ENCODE measurements around the gene CDRT4. TPM values are rescaled to one million over a fixed set of nuclear protein-coding genes. Genes with fewer than 3 reads are reported as not detected.

The CDRT4 gene
- total RNA-seq, 1 donor: 2.9 TPM

GRCh38 chr17:15411384-15412198 is 55.8 kb downstream of the CDRT4 start:
- TF ChIP-seq, protein P1, sequence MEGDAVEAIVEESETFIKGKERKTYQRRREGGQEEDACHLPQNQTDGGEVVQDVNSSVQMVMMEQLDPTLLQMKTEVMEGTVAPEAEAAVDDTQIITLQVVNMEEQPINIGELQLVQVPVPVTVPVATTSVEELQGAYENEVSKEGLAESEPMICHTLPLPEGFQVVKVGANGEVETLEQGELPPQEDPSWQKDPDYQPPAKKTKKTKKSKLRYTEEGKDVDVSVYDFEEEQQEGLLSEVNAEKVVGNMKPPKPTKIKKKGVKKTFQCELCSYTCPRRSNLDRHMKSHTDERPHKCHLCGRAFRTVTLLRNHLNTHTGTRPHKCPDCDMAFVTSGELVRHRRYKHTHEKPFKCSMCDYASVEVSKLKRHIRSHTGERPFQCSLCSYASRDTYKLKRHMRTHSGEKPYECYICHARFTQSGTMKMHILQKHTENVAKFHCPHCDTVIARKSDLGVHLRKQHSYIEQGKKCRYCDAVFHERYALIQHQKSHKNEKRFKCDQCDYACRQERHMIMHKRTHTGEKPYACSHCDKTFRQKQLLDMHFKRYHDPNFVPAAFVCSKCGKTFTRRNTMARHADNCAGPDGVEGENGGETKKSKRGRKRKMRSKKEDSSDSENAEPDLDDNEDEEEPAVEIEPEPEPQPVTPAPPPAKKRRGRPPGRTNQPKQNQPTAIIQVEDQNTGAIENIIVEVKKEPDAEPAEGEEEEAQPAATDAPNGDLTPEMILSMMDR (IDR thresholded peaks at IDR 0.05; ENCODE audit: insufficient read depth, low read length): no peak
- peak; percentile 79 for DNase-seq (ENCODE audit: low read depth)

DNA sequence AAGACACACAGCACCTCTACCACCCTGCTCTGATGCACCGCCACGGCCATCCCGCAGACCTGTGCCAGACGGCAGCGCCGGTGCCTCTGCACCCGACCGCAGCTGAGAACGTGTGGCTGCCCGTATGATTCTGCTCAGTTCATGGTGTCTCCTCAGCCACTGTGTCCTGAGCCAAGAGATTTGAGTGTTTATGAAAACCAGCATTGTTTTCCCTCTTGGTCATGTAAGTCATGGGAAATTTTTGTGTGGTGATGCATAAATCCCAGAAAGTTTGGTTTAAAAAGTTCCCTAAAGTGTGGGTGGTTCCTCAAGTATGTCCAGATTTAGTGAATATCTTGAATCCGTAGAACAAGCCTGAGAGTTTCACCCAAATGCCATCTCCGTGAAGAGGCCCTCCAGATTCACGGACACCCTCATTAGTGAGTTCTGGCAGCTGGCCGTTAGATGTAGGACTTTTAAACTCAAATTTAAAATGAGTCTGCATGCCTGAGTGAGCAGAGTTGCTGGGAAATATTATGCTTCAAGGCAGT is 57.6 kb downstream of the CDRT4 start:
- H3K4me3 ChIP-seq (ENCODE audit: low read depth, low read length): peak overlapping the region; percentile 60
- TF ChIP-seq, protein P1 (IDR thresholded peaks at IDR 0.05; ENCODE audit: insufficient read depth, low read length): no peak
- peak; percentile 98 for DNase-seq (ENCODE audit: low read depth)

More at GRCh38 chr17:15411384-15412198, 55.8 kb downstream of the CDRT4 start:
- peak overlapping the region; percentile 1 for H3K4me3 ChIP-seq (ENCODE audit: low read depth, low read length)

- no peak overlapping the region for H3K4me3 ChIP-seq (ENCODE audit: low read depth, low read length)
- DNase-seq (ENCODE audit: low read depth): no peak
Measured at GRCh38 chr17:15408803-15409202, 58.6 kb downstream of the CDRT4 start.

GRCh38 chr17:15406081-15406480 is 61.3 kb downstream of the CDRT4 start:
- TF ChIP-seq, protein P1 (IDR thresholded peaks at IDR 0.05; ENCODE audit: insufficient read depth, low read length): no peak
- no peak for DNase-seq (ENCODE audit: low read depth)
- H3K4me3 ChIP-seq (ENCODE audit: low read depth, low read length): no peak overlapping the region

More at GRCh38 chr17:15408803-15409202, 58.6 kb downstream of the CDRT4 start:
- TF ChIP-seq, protein P1 (IDR thresholded peaks at IDR 0.05; ENCODE audit: insufficient read depth, low read length): no peak

DNA sequence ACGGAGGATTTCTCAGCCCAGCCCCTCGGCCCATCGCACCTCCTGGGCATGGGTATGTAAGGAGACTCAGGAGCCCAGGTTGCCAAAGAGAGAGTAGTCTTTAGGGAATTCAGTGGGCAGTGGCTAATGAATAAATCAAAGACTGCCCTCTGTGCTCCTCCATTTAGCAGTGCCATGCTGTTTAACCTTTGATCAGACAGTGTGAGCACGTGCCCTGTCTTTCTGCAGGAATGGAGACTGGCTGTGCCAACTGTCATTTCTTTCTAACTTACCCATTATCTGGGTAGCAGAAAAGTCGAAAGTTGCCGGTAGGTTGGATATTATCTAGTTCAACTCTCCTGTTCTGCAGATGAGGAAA is 62.4 kb downstream of the CDRT4 start:
- TF ChIP-seq, protein P1 (IDR thresholded peaks at IDR 0.05; ENCODE audit: insufficient read depth, low read length): no peak
- no peak overlapping the region for H3K4me3 ChIP-seq (ENCODE audit: low read depth, low read length)
- DNase-seq (ENCODE audit: low read depth): no peak

- peak; percentile 66 for DNase-seq (ENCODE audit: low read depth)
- no peak overlapping the region for H3K4me3 ChIP-seq (ENCODE audit: low read depth, low read length)
- TF ChIP-seq, protein P1 (IDR thresholded peaks at IDR 0.05; ENCODE audit: insufficient read depth, low read length): no peak
Measured at GRCh38 chr17:15404106-15405057, 63.0 kb downstream of the CDRT4 start.
